ENCODE data around the gene SAPCD2.
"Not testable (repeated sequence)": the region's sequence is repeated elsewhere in the genome, so short reads cannot be mapped to it uniquely, and the experiment has no call there.

Gene SAPCD2

DNA sequence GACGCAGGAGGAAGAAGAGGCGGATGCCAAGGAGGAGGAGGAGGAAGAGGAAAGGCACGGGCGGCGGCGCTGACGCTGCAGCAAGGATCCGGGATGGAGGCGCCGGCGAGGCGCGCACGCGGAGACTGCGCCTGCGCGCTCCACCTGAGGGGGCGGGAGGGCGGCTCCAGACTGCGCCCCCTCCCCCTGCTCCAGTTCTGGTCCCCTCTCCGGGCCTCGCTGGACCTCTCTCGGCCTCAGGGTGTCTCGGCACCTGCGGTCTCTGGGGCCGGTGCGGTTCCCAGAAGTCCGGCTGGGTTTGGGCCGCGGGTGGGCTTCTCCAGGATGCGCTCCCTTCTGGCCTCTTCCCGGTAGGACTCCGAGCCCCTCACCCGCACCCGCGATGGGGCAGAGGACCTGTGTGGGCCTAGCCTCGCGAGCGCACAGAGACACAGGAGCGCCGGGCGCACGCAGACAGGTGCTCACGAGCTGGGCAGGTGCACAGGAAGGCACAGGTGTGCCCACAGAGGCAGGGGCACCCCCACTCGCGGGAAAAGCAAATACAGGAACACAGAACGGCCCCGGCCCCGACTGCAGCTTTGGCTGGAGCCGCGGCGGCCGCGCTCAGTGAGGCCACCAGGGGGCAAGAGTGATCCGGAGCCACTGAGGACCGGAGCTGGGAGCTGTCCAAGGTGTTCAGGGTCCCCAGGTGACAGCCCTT is 24.1 kb downstream of the SAPCD2 start, which contains the start of gene NPDC1:
NPDC1 (minus strand) TSS at position 90 of the 700 bp plus-strand sequence. CDS start 188 bp downstream, outside the sequence.
- DNase-seq = peak; percentile 55

DNA sequence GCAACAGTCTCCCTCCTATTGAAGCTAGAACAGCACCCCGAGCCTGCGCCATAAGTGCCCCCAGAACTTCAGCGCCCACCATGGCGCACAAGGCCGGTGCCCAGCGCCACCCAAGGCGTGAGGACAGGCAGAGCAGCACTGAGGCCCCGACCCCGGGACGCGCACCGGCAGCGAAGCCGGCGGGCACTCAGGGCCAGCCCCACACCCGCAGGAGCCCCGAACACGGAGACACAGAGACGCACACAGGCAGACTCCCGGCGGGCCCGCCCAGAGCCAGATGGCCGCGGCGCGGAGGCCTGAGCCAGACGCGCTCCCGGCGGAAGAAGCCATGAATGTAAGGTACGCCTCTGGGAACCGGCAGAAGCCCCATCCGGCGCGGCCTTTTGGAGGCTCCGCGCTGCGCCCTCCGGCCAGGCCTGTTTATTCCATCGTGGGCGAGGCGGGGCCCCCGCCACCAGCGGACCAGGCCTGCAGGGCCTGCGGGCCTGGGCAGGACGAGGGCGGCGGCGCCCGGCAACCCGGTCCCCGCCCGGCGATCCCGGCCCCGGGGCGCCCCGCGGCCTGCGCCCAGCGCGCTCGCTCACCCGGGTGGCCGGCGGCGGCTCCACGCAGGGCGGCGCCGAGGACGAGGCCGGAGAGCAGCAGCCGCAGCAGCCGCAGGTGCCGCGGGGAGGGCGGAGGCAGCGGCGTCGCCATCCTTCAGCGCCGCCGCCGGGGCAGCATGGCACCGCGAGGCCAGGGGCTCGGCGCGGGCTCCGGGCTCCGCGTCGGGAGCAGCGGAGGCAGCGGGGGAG is 24.9 kb downstream of the SAPCD2 start:
- no peak for DNase-seq

DNA sequence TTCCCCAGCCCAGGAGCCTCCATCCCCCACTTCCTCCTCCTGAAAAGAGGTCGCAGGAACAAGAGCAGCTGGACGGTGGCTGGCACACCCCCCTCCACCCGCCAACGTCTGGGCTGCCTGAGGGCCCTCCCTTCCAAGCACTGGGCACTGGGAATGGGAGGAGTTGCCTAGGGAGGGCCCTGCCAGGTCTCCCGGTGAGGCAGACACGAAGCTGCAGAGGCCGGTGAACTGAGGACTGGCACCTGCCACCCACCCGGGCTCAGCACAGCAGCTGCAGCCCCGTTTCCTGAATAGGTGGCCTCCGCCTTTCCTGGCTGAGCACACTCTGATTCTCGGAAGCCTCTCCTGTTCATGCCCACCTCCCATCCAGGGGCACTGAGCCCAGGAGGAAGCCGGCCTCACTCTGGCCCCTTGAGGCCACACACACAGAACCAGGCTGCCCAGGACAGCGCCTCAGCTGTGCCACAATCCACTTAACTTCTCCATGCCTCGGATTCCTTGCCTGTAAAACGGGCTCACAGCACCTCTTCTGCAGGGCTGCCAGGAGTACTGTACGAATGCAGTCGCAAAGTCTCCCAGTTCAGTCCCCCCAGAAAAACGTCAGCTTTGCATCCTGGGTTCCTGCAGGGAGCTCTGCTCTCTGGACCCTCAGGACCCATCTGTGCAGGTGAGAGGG is 25.7 kb downstream of the SAPCD2 start:
- no peak for DNase-seq

DNA sequence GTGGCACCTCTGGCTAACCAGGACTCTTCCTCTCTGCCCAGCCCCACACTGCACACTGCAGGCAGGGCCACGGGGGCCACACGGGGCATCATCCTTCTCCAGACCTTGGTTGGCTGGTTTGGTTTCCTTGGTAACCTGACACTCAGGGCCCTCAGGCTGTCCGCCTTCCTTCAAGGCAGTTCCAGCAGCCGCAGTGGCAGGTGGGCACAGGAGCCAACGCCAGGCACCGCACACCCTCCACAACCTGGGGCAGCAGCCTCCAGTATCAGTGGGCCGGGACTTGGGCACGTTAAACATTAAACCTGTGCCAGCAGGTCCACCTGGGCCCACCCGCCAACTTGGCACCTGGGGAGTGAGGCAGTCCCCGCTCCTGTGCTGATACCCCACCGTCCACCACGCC is 26.3 kb downstream of the SAPCD2 start:
- no peak for DNase-seq

DNA sequence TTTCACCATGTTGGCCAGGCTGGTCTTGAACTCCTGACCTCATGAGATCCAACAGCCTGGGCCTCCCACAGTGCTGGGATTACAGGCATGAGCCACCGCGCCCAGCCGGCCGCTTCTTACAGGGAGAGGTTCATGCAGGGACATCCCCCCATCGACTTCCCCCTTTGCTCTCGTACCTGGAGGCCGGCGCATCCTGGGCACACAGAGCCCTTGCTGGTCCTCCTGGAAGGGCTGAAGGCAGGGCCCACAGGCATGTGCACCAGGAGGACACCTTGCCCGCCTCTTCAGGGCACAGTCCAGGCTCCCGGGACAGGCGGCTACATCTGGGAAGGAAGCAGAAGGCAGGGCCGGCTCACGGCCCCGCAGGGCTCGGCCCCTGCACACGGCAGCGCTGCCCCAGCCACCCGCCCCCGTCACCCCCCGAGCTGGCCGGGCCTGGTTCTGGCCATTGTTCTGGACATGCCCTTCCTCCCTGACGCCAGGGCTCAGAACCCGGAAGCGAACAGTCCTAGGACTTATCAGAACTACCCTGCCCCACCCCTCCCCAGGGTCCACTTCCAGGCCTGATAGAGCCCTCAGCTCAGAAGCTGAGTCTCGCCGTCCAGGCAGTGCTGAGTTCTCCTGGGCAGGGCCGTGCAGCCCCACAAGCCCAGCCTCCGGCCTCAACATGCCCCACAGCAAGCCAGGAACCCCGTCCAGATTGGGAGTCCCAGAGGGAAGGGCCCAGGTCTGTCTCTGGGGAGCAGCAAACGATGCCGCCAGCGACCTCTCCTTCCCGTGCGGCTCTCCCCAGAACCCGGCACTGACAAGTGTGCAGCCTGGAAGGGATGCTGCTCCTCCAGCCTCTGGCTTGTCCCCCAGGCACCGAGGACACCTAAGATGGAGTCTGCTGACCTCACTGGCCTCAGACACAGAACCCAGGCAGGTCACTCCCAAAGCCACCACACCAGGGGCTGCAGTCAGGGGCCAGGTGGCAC is 27.3 kb downstream of the SAPCD2 start:
- no peak for DNase-seq

DNA sequence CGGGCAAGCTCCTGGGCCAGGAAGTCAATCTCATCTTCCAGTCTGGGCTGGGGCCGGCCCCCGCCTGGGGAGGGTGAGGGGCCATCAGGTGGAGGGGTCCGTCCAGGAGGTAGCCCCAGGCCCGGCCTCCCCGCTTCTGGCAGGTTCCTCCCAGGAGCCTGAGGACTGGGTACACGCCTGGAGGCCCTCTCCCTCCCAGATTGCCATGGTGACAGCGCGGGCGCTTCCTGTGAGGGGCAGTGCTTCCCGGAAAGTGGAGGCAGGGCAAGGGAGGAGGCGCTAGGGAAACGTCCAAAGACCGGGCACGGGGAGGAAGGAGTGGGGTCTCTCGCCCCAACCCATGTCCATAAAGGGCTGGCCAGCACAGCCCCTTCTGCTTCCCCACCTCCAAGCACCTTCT is 29.2 kb downstream of the SAPCD2 start:
- no peak for DNase-seq

DNA sequence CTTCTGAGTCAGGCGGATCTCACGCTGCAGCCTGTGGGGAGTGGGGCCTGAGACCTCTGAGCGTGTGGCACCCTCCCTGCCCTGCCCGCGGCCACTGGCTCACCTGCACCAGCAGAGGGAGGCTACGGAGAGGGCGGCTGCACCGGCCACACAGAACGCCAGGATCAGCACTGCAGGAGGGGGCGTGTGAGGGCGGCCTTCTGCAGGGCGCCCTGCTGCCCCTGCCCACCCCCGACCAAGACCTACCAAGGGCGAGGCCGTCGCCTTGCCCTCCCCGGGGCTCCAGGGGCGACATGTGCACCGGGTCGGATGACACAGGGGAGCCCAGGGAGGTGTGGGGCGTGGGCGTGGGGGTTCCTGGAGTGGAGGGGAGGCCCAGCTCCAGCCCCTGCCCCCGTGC is 29.8 kb downstream of the SAPCD2 start:
- DNase-seq = no peak

DNA sequence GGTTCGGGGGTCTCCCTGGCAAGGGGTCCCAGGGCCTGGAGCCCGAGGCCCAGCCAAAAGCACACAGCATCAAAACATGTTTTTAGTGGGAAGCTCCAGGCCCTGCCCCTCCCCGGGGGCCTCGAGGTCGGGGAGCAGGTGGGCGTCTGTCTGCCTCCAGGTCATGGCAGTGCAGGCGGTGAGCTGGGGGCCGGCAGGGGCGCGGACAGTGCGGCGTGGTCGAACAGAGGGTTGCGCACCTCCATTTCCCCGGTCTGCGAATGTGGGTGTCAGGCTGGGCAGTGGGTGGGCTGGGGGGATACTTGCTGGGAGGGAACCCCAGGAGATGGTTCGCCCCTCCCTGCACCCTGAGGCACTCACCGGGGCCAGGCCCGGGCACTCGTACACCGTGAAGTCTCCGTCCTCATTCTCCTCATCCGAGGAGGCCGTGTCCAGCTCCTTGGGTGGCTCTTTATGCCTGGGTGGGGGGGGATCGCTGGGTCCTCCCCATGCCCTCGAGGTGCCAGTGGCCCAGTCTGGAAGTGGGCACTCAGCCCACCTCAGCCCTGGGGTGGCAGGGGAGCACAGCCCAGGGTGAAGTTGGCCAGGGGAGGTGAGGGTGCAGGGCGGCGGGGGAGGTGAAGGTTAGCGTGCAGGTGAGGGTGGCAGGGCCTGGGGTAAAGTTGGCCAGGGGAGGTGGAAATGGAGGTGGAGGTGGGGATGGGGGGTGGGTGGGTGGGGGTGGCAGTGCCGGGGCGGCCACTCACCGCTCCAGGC is 30.6 kb downstream of the SAPCD2 start:
- no peak for DNase-seq

DNA sequence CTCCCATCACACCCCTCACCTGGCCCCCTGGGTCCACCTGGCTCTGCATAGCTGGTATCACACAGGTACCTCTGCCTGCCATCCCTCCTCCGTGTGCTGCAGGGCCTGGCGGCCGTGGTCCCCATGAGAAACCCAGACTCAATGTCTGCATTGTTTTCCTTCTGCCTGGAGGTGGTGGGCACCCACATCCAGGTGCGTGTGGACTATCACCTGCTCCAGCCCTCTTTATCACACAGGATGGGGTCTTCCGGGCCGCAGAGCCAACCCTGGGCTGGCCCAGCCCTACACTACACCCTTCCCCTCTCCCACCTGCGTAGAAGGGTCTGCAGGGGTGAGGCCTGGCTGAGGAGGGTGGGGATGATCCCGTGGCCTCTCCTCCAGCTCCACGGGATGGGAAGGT is 31.4 kb downstream of the SAPCD2 start:
- DNase-seq = no peak

DNA sequence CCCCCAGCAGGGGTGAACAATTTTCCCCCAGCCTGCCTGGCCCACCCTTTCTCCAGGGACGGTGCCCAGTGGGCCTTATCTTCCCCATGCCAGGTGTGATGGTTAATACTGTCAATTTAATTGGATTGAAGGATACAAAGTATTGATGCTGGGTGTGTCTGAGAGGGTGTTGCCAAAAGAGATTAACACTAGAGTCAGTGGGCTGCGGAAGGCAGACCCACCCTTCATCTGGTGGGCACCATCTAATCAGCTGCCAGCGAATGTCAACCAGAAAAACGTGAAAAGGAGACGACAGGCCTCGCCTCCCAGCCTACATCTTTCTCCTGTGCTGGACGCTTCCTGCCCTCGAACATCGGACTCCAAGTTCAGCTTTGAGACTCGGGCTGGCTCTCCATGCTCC is 32.9 kb downstream of the SAPCD2 start:
- DNase-seq = no peak

DNA sequence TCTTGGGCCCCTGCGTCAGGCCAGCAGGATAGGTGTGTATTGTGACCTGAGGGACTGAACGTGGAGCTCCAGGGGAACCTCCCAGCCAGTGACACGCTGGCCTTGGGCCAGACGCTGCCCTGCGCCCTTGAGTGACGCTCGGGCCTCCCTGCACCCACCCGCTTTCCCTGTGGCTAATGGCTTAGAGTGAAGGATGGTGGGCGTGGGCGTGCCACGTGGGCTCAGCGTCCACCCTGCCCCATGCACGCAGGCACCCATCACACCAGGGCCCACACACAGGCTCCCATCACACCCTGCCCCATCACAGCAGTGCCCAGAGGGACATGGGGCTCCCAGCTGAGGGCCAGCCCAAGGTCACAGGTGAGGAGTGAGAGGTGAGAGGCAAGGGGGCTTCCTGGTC is 33.3 kb downstream of the SAPCD2 start:
- no peak for DNase-seq

DNA sequence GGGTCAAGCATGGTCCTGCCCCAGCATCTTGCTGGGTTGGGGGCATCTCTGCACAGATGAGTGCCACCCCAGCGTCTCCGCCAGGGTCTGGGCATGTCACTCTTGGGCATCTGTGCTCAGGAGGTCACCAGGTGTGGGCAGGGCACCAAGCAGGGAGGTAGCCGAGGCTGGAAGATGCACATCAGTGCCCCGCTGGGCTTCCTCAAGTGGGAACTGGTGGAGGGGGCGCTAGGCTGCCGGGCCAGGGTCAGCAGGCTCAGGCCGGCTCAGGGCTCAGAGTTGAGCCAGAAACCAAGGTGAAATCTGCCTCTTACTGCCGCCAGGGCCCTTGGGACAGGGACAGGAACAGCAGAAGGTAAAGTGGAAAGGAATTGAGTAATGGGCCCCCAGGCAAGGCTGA is 34.4 kb downstream of the SAPCD2 start:
- DNase-seq = no peak

DNA sequence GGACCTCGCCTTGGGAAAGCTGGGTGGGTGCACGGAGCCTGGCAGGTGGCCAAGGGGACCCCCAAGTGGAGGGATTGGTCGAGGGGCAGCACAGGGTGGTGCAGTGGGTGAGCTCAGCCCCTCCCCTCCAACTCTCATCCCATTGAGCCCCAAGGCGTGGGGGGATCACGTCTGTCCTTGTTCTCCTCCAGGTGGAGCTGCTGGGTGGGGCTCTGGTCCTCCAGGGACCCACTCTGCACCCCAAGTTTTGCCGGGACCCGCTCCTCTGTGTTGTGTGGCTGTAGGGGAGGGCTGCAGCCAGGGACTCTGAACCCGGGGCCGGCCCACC is 34.9 kb downstream of the SAPCD2 start:
- DNase-seq = no peak

DNA sequence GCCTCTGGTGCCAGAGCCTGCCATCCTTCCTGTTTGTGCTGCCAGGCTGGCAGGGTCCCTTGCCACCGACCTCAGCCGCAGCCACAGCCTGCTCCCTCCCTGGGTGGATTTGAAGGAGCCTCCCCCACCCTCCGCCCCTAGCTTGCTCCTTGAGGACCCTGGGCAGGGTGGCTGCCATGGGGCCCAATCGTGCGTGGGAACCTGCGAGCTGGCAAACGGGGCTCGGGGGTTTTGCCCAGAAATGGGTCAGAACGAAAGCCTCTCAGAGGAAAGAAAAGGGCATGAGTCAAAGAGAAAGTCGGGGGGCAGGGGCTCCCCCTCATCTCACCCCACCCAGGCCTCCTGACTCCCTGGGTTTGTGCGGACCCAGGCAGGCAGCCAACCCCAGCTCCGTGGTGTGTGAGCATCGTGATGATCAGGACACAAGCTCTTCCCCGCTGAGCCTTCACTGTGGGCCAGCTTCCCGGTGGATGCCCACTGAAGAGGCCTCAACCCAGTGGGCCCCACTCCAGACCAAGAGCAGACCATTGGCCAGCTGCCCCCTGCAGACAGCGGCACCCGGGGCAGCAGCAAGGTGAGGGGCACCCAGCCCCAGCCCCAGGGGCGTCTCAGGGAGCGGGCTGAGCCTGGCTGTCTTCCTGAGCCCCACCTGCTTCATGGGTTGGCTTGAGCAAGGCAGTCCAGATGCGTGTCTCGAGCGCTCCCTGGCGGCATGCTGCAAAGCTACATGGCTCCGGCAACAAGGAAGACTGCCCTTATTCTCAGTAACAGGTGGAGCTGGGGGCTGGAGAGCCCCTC is 35.4 kb downstream of the SAPCD2 start:
- peak; percentile 57 for DNase-seq

DNA sequence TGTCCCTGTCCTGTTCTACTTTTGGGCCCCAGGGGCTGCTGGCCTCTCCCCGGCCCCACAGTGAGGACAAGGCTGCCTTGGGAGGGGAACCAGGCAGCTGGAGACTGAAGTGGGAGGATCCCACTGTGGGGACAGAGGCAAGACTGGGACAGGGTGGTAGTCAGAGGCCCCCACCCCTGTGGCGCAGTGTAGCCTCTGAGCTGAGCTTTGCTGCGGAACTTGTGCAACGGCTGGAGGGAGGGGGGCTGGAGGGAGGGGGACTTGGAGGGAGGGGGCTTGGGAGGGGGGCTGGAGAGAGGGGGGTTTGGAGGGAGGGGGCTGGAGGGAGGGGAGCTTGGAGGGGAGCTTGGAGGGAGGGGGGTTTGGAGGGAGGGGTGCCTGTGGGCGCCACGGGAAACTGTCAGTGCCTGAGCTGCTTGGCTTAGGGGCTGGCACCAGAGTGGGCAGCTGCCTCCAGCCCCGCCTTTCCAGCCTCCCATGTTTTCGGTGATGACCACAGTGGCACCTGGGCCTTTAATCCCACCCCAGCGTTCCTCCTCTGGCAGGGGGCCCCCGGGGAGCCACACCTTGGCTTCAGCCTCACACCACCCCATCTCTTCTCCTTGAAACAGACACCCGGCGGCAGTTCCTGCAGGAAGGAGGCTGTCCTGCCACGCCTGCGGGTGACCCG is 36.2 kb downstream of the SAPCD2 start:
- no peak for DNase-seq

DNA sequence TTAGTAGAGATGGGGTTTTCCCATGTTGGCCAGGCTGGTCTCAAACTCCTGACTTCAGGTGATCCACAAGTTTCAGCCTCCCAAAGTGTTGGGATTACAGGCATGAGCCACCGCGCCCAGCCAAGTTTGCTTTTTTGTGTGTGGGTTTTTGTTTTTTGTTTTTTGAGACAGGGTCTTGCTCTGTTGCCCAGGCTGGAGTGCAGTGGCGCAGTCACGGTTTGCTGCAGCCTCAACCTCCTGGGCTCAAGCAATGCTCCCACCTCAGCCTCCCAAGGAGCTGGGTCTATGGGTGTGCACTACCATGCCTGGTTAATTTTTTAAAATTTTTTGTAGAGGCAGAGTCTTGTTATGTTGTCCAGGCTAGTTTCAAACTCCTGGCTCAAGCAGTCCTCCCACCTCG is 36.9 kb downstream of the SAPCD2 start:
- not testable (repeated sequence) for DNase-seq

DNA sequence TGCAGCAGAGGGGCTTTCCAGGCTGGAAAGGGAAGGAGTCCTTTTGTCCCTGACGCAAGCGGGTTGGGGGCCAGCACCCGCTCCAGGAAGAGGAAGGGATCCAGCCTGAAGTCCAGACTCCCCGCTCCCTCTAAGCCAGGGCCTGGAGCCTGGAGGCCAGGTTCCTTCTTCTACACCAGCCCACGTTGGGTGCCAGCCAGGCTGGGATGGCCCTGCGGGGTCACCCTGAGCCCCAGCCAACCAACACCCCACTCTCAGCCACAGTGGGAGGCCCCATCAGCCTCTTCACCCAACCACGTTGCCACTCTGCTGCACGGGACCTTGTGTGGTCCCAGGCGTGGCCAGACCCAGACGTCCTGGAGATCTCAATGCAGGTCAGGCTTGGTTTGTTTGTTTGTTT is 37.5 kb downstream of the SAPCD2 start:
- DNase-seq = no peak

DNA sequence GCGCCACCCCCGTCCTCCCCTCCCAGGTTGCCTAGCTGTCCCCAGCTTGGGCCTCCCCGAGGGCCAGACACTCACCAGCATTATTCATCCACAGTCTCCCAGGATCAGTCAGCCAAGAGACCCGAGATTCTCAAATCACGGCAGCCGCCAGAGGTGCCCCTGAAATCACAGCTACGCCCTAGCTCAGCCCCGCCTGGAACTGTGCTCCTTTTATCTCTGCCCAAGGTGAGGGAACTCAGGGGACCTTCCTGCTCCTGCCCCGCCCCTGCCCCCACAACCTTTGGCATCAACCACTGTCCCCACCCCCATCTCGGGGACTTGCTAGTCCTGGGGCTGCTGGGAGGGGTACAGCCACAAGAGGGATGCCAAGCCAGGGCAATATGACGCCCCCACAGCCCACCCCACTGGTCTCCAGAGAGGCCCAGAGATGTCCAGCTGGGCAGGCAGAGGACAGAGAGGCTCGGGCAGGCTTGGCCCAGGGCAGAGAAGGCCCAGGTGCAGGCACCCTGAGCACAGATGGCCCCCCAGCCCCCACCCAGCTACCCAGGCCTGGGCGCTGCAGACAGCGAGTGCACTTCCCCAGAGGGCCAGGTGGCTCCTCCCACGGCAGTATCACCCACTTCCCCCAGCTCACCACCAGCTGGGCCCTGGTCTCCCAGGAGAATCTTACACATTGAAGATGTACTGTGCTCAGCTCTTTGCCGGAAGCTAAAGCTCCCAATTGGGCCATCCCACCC is 38.3 kb downstream of the SAPCD2 start, which contains the start of gene FUT7:
FUT7 (minus strand) TSS at position 185 of the 737 bp plus-strand sequence; CDS start at position 88, 97 bp downstream.
- DNase-seq = no peak

Measured in NCI-H226 (cell line).